GM19043 (cell line): ENCODE data around the gene TMEM143.

ENCODE experiments used
- ATAC-seq: cut with Tn5 transposase; IDR thresholded peaks from one replicate; pipeline ENCODE4 v1.9.1; 2021; ENCODE audit warnings: low read depth; ENCODE audit not compliant: unreplicated experiment

The TMEM143 gene

GRCh38 chr19:48361912-48362311, 1.8 kb downstream of the TMEM143 start:
- ATAC-seq: no peak

GRCh38 chr19:48359123-48359522, 4.6 kb downstream of the TMEM143 start:
- ATAC-seq: no peak

- ATAC-seq: no peak
These were observed 8.3 kb downstream of the TMEM143 start for GRCh38 chr19:48355365-48355954.

GRCh38 chr19:48354332-48354992, 9.3 kb downstream of the TMEM143 start:
- ATAC-seq: no peak

- no peak for ATAC-seq
These were observed 10.1 kb downstream of the TMEM143 start for GRCh38 chr19:48353677-48354076.

- ATAC-seq: no peak
These were observed 12.4 kb downstream of the TMEM143 start for GRCh38 chr19:48351341-48351752.

- no peak for ATAC-seq
These were observed 12.9 kb downstream of the TMEM143 start for GRCh38 chr19:48350856-48351255.

GRCh38 chr19:48348737-48349136, 15.0 kb downstream of the TMEM143 start:
- ATAC-seq: no peak

GRCh38 chr19:48348045-48348444, 15.7 kb downstream of the TMEM143 start:
- ATAC-seq: no peak

- no peak for ATAC-seq
These were observed 17.5 kb downstream of the TMEM143 start for GRCh38 chr19:48346191-48346590.

- no peak for ATAC-seq
These were observed 18.8 kb downstream of the TMEM143 start for GRCh38 chr19:48344892-48345291.

GRCh38 chr19:48342841-48343540, 20.7 kb downstream of the TMEM143 start:
- no peak for ATAC-seq

- no peak for ATAC-seq
These were observed 21.4 kb downstream of the TMEM143 start for GRCh38 chr19:48342414-48342738.

- ATAC-seq: no peak
These were observed 22.0 kb downstream of the TMEM143 start for GRCh38 chr19:48341515-48342413.

- no peak for ATAC-seq
These were observed 22.7 kb downstream of the TMEM143 start for GRCh38 chr19:48340995-48341394.

GRCh38 chr19:48338802-48339503, 24.8 kb downstream of the TMEM143 start:
- no peak for ATAC-seq

GRCh38 chr19:48338253-48338755, 25.4 kb downstream of the TMEM143 start:
- ATAC-seq: no peak

- ATAC-seq: peak; percentile 52
These were observed 30.0 kb downstream of the TMEM143 start for GRCh38 chr19:48333467-48334384.
